ENCODE measurements around the gene TBX10. TPM values are rescaled to one million over a fixed set of nuclear protein-coding genes. Genes with fewer than 3 reads are reported as not detected.

Gene TBX10
- total and polyA plus RNA-seq, 2 donors (not counting 3 experiments of a cell fraction or from before 2014, with no cell fraction given) = not detected

- POLR2A ChIA-PET = no interaction called here
- Histone ChIP-seq H3K9me1 (replicated peaks; ENCODE audit: control insufficient read depth, extremely low read depth, insufficient read depth, low read length) (no peaks in the 10 kb centered on the region), H3K9ac (replicated peaks; ENCODE audit: extremely low read depth, insufficient read depth, low read length) (no peak overlapping the region), H3K36me3 (ENCODE audit: control insufficient read depth in 2 of 2, extremely low read depth in 1 of 2, insufficient read depth in 2 of 2, low read length in 2 of 2) (no peaks in the 10 kb centered on the region), H3K4me3 (replicated peaks in 1 of 3; ENCODE audit: insufficient read depth in 1 of 3, low read depth in 1 of 3, low read length in 3 of 3) (no peak overlapping the region), H4K20me1 (replicated peaks; ENCODE audit: control insufficient read depth, extremely low read depth, insufficient read depth, low read length) (no peaks in the 10 kb centered on the region), H3K27ac (ENCODE audit: insufficient read depth, low read depth, low read length) (no peak overlapping the region), H3K4me1 (ENCODE audit: control insufficient read depth, extremely low read depth, insufficient read depth, low read length) (no peaks in the 10 kb centered on the region), H3K9me3 (replicated peaks; ENCODE audit: control insufficient read depth, insufficient read depth, low read length) (no peaks in the 10 kb centered on the region), H3K27me3 (ENCODE audit: control insufficient read depth in 2 of 2, insufficient read depth in 2 of 2, low read length in 2 of 2) (no peaks in the 10 kb centered on the region), H2AFZ (ENCODE audit: low read depth, low read length) (no peak overlapping the region), H3K4me2 (ENCODE audit: insufficient read depth, low read length) (no peak overlapping the region), H3K79me2 (ENCODE audit: control insufficient read depth, insufficient read depth, low read length) (no peaks in the 10 kb centered on the region)
- intact Hi-C loops (cut with micrococcal nuclease) = no loop called here
- TF ChIP-seq, protein P1, sequence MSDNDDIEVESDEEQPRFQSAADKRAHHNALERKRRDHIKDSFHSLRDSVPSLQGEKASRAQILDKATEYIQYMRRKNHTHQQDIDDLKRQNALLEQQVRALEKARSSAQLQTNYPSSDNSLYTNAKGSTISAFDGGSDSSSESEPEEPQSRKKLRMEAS (IDR thresholded peaks at IDR 0.05; ENCODE audit: insufficient read depth, insufficient read length) = no peak
- TF ChIP-seq POLR2A (IDR thresholded peaks at IDR 0.05; ENCODE audit: low read depth, low read length) = no peak
- TF ChIP-seq FOS (IDR thresholded peaks at IDR 0.05; ENCODE audit: borderline replicate concordance, insufficient read depth, low read length) = no peak
- BruUV-seq (replicated peaks) = no TSS peak
- CTCF ChIA-PET = interaction anchor here (0.6 to 2.5 kb wide), 4 partner anchors 8 to 38 kb away, joined by 3 to 14 read pairs (median 5); partner anchors contain the start of gene NUDT8
- FAIRE-seq (no peak), DNase-seq (ENCODE audit: low read depth, low spot score) (no peak)
- dilution Hi-C loops (cut with MboI; ENCODE audit: extremely low pct_ligation_motif_present, low sequenced_read_pairs) = no loop called here
These were observed 12.6 kb upstream of the TBX10 start for GRCh38 chr11:67651976-67652781.

DNA sequence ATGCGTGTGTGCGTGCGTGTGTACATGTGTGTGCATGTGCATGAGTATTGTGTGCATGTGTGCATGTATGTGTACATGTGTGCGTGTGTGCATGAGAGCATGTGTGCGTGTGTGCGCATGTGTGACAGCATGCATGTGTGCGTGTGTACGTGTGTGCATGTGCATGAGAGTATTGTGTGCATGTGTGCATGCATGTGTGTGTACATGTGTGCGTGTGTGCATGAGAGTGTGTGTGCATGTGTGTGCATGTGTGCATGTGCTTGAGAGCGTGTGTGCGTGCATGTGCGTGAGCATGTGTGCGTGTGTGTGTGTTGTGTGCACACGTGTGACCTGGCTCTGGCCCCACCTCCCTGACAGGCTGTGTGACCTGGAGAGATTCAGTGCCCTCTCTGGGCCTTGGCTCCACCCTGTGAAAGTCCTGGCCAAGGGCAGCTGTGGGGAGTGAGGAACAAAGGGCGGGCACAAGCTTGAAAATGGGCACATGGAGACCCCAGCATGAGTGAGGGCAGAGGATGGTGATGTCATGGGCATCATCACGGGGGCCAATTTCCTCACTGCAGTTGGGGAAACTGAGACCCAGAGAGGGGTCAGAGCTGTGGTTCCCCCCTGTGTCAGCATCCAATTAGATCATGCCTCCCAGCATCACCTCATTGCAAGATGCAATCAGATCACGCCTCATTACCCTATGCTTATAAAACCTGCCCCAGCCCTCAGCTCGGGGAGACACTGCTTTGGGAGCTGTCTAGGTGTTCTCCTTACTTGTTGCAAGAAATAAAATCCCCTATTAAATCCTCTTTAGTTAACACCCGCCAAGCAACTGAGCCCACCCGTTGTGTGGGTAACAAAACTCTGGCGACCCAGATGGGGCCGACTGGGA, 10.3 kb upstream of the TBX10 start:
- no TSS peak for BruUV-seq (replicated peaks)
- Histone ChIP-seq H3K4me2 (ENCODE audit: insufficient read depth, low read length) (no peak overlapping the region), H3K9me1 (replicated peaks; ENCODE audit: control insufficient read depth, extremely low read depth, insufficient read depth, low read length) (no peaks in the 10 kb centered on the region), H3K27ac (ENCODE audit: insufficient read depth, low read depth, low read length) (no peak overlapping the region), H4K20me1 (replicated peaks; ENCODE audit: control insufficient read depth, extremely low read depth, insufficient read depth, low read length) (no peaks in the 10 kb centered on the region), H2AFZ (ENCODE audit: low read depth, low read length) (no peak overlapping the region), H3K9ac (replicated peaks; ENCODE audit: extremely low read depth, insufficient read depth, low read length) (no peak overlapping the region), H3K4me1 (ENCODE audit: control insufficient read depth, extremely low read depth, insufficient read depth, low read length) (no peaks in the 10 kb centered on the region), H3K36me3 (ENCODE audit: control insufficient read depth in 2 of 2, extremely low read depth in 1 of 2, insufficient read depth in 2 of 2, low read length in 2 of 2) (no peaks in the 10 kb centered on the region), H3K79me2 (ENCODE audit: control insufficient read depth, insufficient read depth, low read length) (no peaks in the 10 kb centered on the region), H3K4me3 (replicated peaks in 1 of 3; ENCODE audit: insufficient read depth in 1 of 3, low read depth in 1 of 3, low read length in 3 of 3) (no peak overlapping the region), H3K27me3 (ENCODE audit: control insufficient read depth in 2 of 2, insufficient read depth in 2 of 2, low read length in 2 of 2) (no peaks in the 10 kb centered on the region), H3K9me3 (replicated peaks; ENCODE audit: control insufficient read depth, insufficient read depth, low read length) (no peaks in the 10 kb centered on the region)
- intact Hi-C loops (cut with micrococcal nuclease) (no loop called here), dilution Hi-C loops (cut with MboI; ENCODE audit: extremely low pct_ligation_motif_present, low sequenced_read_pairs) (no loop called here)
- no peak for FAIRE-seq
- no peak for DNase-seq (ENCODE audit: low read depth, low spot score)
- ChIA-PET CTCF (interaction anchor here (1.3 to 2.0 kb wide), 2 partner anchors 10 to 36 kb away, joined by 4 to 7 read pairs; no protein-coding TSS in a partner anchor), POLR2A (no interaction called here)
- no peak for TF ChIP-seq EZH2 (IDR thresholded peaks at IDR 0.05; ENCODE audit: borderline replicate concordance, low read depth, low read length, severe bottlenecking)
- TF ChIP-seq, protein P1 (IDR thresholded peaks at IDR 0.05; ENCODE audit: insufficient read depth, insufficient read length) = peak; percentile 3
